RPMI7951 (cell line): Measurements from ENCODE around the gene EEFSEC. TPM values are rescaled to one million over a fixed set of nuclear protein-coding genes. Genes with fewer than 3 reads are reported as not detected.

Experiments
- DNase-seq: peaks from one replicate; pipeline ENCODE4 v3.0.0-alpha.2; 2012; ENCODE audit warnings: low read depth
- total RNA-seq: library from RNA; depleted of rRNA; stranded (reverse); fragments of >200 nt; shearing (Covaris generic); gene quantifications from 2 replicates; pipeline ENCODE4 v1.2.3, GENCODE V29; 2014

The EEFSEC gene
- total RNA-seq, 1 experiment from 2014 or later: 11.1 TPM

GRCh38 chr3:128313935-128314334 is 160.7 kb downstream of the EEFSEC start:
- DNase-seq: no peak

GRCh38 chr3:128315313-128315712 is 162.0 kb downstream of the EEFSEC start:
- no peak for DNase-seq

DNA sequence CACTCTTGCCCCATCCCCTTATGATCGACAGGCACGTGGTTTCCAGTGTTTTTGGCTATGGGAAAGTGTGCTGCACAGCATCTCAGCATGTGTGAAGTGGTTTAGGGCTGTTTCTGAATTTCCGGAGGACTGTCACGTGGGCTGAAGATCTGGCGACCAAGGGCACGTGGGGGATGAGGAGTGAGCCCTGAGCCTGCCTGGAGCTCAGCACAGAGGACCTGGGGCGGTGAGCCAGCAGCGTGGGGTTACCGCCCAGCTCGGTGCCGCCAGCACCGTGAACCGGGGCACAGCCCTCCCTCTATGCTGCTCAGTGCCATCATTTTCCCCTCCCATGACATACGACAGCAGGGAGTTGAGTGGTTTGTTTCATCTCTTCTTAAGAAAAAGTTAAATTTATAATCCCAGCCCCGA is 163.2 kb downstream of the EEFSEC start:
- peak; percentile 38 for DNase-seq

GRCh38 chr3:128317101-128317697 is 163.9 kb downstream of the EEFSEC start:
- DNase-seq: no peak

GRCh38 chr3:128317698-128318231 is 164.5 kb downstream of the EEFSEC start:
- no peak for DNase-seq

DNA sequence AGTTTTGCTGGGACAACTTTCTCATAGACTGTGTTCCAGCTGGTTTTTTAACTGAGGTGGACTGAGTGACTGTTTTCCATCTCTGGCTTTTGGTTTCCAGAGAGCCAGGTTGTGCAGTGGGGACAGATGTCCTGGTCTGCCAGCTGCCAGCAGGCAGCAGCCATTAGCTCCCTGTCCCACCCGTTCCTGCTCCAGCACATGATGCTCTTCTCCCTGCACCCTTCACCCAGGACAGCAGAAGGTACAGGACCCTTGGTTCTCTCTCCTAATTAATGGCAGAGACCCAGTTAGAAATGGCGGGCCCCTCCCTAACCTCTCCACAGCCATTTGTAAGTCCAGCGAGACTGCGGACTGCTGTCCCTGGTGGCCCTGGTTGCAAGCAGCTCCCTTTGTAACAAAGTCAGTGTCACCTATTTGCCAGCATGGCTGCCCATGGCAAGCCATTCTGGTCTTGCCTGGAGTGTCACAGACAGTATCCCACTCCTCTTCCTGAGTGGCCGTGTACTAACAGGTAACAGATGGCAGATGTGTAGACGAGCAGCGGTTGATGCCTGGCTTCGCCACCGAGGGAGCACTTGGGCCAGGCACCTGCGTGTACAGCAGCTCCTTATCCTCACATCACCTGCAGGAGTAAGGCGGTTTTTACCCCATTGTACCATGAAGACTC is 165.1 kb downstream of the EEFSEC start:
- DNase-seq: no peak

GRCh38 chr3:128319107-128319506 is 165.8 kb downstream of the EEFSEC start:
- no peak for DNase-seq

GRCh38 chr3:128319741-128320141 is 166.5 kb downstream of the EEFSEC start:
- no peak for DNase-seq

- DNase-seq: no peak
These were observed 167.5 kb downstream of the EEFSEC start for GRCh38 chr3:128320551-128321340.

DNA sequence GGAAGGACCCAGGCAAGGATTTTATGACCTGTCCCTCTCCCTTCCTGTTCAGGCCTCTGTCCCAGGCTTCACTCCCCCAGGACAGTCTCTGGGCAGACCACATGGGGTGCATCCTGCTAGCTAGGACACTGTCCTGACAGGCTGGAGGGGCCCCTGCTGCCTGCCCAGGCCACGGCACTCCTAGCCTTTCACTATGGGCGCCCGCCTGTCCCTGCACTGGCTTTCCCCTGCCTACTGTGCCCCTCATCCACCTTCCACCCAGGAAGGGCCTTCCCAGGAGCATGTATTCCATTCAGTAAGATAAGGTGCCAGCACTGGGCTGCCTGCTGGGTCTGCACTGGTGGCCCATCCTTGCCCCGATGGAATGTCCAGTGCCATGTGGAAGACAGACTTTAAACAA is 168.1 kb downstream of the EEFSEC start:
- DNase-seq: no peak

- DNase-seq: peak; percentile 55
These were observed 169.0 kb downstream of the EEFSEC start for GRCh38 chr3:128322030-128323022.

DNA sequence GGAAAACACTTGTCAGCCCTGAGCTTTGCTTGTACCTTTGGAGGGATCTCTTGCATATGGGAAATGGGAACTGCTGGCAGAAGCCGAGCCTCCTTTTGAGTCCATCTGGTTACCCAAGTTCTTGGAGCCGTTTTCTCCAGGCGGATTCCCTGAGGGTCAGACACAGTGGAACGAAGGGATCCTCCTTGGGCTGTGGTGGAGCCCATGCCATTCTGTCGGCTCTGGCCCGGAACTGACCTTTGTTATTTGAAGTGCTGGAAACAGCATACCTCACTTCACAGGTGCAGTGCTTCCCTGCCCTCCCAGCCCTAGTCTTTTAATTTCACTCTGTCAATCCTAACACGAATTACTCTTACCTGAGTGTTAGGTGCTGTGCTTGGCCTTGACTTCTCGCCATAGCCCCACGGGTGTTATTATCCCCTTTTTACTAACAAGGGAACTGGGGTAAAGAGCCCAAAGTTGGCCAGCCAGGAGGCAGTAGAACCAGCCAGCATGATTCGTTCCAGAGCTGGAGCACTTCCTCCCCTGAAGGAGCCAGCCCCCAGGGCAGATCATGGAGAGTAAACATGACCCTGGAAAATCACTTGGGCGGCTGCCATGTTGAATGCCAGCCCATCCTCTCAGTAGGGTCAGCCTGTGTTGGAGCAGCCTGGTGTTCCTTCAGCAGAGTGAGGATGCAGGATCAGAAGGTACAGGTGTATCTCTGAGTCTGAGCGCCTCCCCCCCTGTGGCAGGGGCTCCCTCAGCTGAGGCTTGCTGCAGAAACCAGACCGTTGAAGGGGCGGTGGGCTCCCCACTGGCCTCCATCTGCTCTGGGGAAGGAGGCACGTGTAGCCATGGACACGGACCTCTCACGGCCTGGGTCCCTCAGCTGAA is 170.2 kb downstream of the EEFSEC start:
- DNase-seq: peak; percentile 52

DNA sequence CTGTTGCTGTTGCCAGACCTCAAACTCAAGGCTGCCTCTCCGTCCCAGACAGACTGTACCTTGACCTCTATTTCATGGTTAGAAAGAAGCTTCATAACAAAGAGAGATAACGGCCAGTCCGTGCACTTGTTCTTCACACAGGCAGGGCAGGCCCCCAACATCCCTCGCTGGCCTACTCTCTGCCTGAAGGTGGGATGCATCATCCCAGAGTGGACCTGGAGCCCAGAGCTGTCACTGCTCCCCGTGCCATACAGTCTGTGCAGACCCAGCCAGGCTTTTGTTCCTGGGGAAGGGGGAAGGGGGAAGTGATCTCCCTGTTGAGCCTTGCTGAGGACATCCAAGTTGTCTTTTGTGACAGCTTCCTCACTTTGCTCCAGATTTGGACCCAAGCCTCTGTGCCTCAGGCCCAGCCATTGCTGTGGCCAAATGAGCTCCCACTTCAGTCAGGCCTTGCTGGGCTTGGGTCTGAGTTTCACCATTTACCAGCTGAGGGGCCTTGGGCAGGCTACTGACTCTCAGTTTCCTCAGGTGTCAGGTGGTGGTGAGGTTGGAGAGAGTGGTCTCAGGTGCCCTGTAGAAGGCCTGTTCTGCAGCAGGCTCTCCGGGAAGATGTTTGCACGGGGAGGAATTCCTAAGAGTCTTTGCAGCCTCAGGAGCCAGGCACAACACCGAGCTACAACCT is 171.8 kb downstream of the EEFSEC start:
- no peak for DNase-seq

- no peak for DNase-seq
These were observed 173.0 kb downstream of the EEFSEC start for GRCh38 chr3:128326051-128326823.

- DNase-seq: no peak
These were observed 174.3 kb downstream of the EEFSEC start for GRCh38 chr3:128327606-128328031.

GRCh38 chr3:128328546-128329458 is 175.5 kb downstream of the EEFSEC start:
- no peak for DNase-seq

DNA sequence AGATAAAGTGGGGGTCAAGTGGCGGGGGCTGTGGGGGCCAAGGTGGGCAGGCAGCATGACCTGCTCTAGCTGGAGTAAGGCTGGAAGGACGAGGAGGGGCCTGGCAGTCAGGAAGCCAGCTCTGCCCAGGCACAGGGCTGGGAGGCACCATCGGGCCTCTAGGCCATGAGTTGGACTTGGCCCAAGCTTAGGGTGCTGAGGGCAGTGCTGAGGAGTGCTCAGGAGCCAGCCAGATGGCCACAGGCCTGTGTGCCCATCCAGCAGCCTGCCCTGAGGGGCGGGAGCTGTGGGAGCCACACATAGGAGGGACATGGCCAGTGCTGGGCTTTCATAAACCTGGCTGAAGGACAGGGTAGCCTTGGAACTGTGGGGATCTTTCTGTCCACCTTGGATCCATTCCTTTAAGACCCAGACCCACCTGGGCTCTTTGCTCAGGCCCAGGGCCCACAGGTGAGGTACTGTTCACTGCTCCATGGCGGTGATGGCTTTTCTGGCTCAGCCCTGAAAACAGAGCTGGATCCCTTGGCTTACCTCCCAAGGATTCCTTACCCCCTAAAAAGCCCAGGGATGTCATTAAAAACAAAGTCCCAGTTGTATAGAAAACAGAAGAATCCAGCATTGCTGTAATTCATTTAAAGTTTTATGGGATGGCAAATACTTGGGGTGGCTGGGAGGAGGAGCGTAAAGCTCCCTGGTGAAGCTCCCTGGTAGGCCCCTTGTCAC is 176.4 kb downstream of the EEFSEC start:
- DNase-seq: no peak
